Spleen (tissue), 11 donors: ENCODE measurements around the gene TCOF1. TPM values are rescaled to one million over a fixed set of nuclear protein-coding genes. Genes with fewer than 3 reads are reported as not detected.

ENCODE experiments used
- DNase-seq: peaks from one replicate; pipeline ENCODE4 v3.0.0-alpha.2; 2020
- H3K27ac ChIP-seq, 8 donors: fragments of 200-600 bp; sonication (generic) in 7 of 8; 1 replicate in 4 of 8; 2 replicates in 4 of 8; pipeline versions ENCODE4 v1.5.0 to v1.8.0; 2016 to 2021; ENCODE audit warnings: inconsistent platforms in 4 of 8, mild to moderate bottlenecking in 4 of 8, moderate library complexity in 1 of 8
- H3K27me3 ChIP-seq, 7 donors: fragments of 200-600 bp; sonication (generic) in 6 of 7; replicated peaks in 1 of 7; 1 replicate in 4 of 7; 2 replicates in 3 of 7; pipeline versions ENCODE4 v1.5.0 to v1.8.0; 2016 to 2021; ENCODE audit warnings: inconsistent platforms in 3 of 7, mild to moderate bottlenecking in 1 of 7
- H3K36me3 ChIP-seq, 6 donors: fragments of 200-600 bp; sonication (generic) in 5 of 6; 1 replicate in 4 of 6; 2 replicates in 2 of 6; pipeline versions ENCODE4 v1.5.0 to v1.8.0; 2016 to 2021; ENCODE audit warnings: inconsistent platforms in 2 of 6
- H3K4me1 ChIP-seq, 6 donors: fragments of 200-600 bp; sonication (generic) in 5 of 6; 1 replicate in 3 of 6; 2 replicates in 3 of 6; pipeline versions ENCODE4 v1.5.0 to v1.8.0; 2016 to 2021; ENCODE audit warnings: inconsistent platforms in 3 of 6
- H3K4me3 ChIP-seq, 8 donors: fragments of 200-600 bp; sonication (generic) in 7 of 8; 1 replicate in 4 of 8; 2 replicates in 4 of 8; pipeline versions ENCODE4 v1.5.0 to v1.8.0; 2016 to 2021; ENCODE audit warnings: inconsistent platforms in 4 of 8, mild to moderate bottlenecking in 4 of 8, moderate library complexity in 2 of 8
- H3K9me3 ChIP-seq, 8 donors: fragments of 200-600 bp; sonication (generic) in 7 of 8; 1 replicate in 4 of 8; 2 replicates in 4 of 8; pipeline versions ENCODE4 v1.5.0 to v1.8.0; 2016 to 2021; ENCODE audit warnings: inconsistent platforms in 4 of 8
- CTCF ChIP-seq, 11 experiments: fragments of 200-600 bp in 7 of 11; fragments of 450-650 bp in 4 of 11; sonication (generic) in 4 of 11; IDR thresholded peaks in 8 of 11; conservative IDR thresholded peaks in 3 of 11; 1 replicate in 7 of 11; 2 replicates in 4 of 11; pipeline versions ENCODE4 v1.4.0 to v1.8.0; 2016 to 2021; ENCODE audit warnings: antibody characterized with exemption in 11 of 11, inconsistent platforms in 4 of 11, mild to moderate bottlenecking in 1 of 11
- POLR2A ChIP-seq, 3 donors: fragments of 450-650 bp; IDR thresholded peaks; one replicate each; pipeline ENCODE4 v1.5.1; 2017; ENCODE audit warnings: antibody characterized with exemption in 3 of 3, mild to moderate bottlenecking in 1 of 3
- POLR2AphosphoS5 ChIP-seq, 3 donors: sonication (generic); formaldehyde crosslinking; IDR thresholded peaks; one replicate each; pipeline ENCODE4 v1.5.1; 2017; ENCODE audit warnings: antibody characterized with exemption in 3 of 3
- WGBS, 5 donors: extraction: QIAGEN DNeasy Blood & Tissue Kit in 3 of 5; methylation state at CpG; one replicate each; pipeline versions ENCODE4 v1.1.5 to v1.1.7; 2013 to 2018; 5-methylcytosine and 5-hydroxymethylcytosine counted together
- intact Hi-C: fragments of 100-400 bp; cut with DNase I; formaldehyde crosslinking; loops from one replicate; pipeline ENCODE4 v1.15.0; 2023; ENCODE audit warnings: low total_unique reads
- polyA plus RNA-seq, 3 donors: library from polyadenylated mRNA; stranded (reverse); fragments of 200-250 nt; gene quantifications; one replicate each; pipeline ENCODE4 v1.2.1, GENCODE V29; 2013
- total RNA-seq, 7 donors: library from RNA; depleted of rRNA in 3 of 7; stranded (reverse); fragments of >200 nt in 3 of 7; fragmentation: NEBNext Ultra II Directional in 4 of 7; extraction: Animal tissue kit (Norgen Biotek cat#: 25700) in 4 of 7; gene quantifications; one replicate each; pipeline versions ENCODE4 v1.1.0 to v1.2.1, GENCODE V29; 2016 to 2021
- donor health status: healthy with polysubstance abuse.
- donor health status: DM: no; HTN: no; CAD: no; lungs with moderate emphysema.
- donor health status: DM: no; HTN: no; CAD: no.
- donor health status: Bipolar disorder and iron deficiency.
- donor health status: healthy.
- donor health status: DM: no; HTN: no; CAD: no.
- donor health status: DM: yes; HTN: yes; CAD: no.

TCOF1 gene
- total and polyA plus RNA-seq, 10 donors: 15.3 to 44.3 (median 33.0) TPM

GRCh38 chr5:150310246-150310645 is 47.3 kb upstream of the TCOF1 start:
- Histone ChIP-seq H3K36me3 (no peaks in the 10 kb centered on the region), H3K4me1 (no peaks in the 10 kb centered on the region), H3K27ac (no peak overlapping the region), H3K9me3 (no peaks in the 10 kb centered on the region), H3K4me3 (no peak overlapping the region), H3K27me3 (no peaks in the 10 kb centered on the region)
- intact Hi-C loops: no loop called here
- DNase-seq: no peak
- TF ChIP-seq POLR2AphosphoS5 (IDR thresholded peaks at IDR 0.05) (no peak), POLR2A (IDR thresholded peaks at IDR 0.05) (no peak), CTCF (IDR thresholded peaks at IDR 0.05 in 8 of 11, conservative IDR thresholded peaks at IDR 0.05 in 3 of 11) (no peak)
- WGBS, 5 donors: 83 to 92% (median 89%) methylated on average over 5 of the region's 5 CpGs

- intact Hi-C loops: no loop called here
- TF ChIP-seq POLR2A (IDR thresholded peaks at IDR 0.05) (no peak), CTCF (IDR thresholded peaks at IDR 0.05 in 8 of 11, conservative IDR thresholded peaks at IDR 0.05 in 3 of 11) (no peak), POLR2AphosphoS5 (IDR thresholded peaks at IDR 0.05) (no peak)
- no peaks in the 10 kb centered on the region for H3K4me1 ChIP-seq
- no peak overlapping the region for H3K4me3 ChIP-seq
- DNase-seq: no peak
- H3K27me3 ChIP-seq: no peaks in the 10 kb centered on the region
- no peak overlapping the region for H3K27ac ChIP-seq
- no peaks in the 10 kb centered on the region for H3K36me3 ChIP-seq
- WGBS, 5 donors: 63 to 76% (median 74%) methylated on average over 7 of the region's 7 CpGs
- no peaks in the 10 kb centered on the region for H3K9me3 ChIP-seq
These were observed 46.3 kb upstream of the TCOF1 start for GRCh38 chr5:150311015-150311692.

- DNase-seq: no peak
- peaks cover 0 to 4% (median 0%) of the 10 kb centered on the region in 6 donors for H3K4me1 ChIP-seq
- TF ChIP-seq POLR2A (IDR thresholded peaks at IDR 0.05) (no peak), CTCF (IDR thresholded peaks at IDR 0.05 in 8 of 11, conservative IDR thresholded peaks at IDR 0.05 in 3 of 11) (no peak), POLR2AphosphoS5 (IDR thresholded peaks at IDR 0.05) (no peak)
- no peaks in the 10 kb centered on the region for H3K36me3 ChIP-seq
- intact Hi-C loops: no loop called here
- H3K9me3 ChIP-seq: no peaks in the 10 kb centered on the region
- H3K27ac ChIP-seq: no peak overlapping the region
- 89 to 95% (median 91%) methylated on average over 6 of the region's 6 CpGs for WGBS, 5 donors
- H3K4me3 ChIP-seq: no peak overlapping the region
- no peaks in the 10 kb centered on the region for H3K27me3 ChIP-seq
These were observed 45.0 kb upstream of the TCOF1 start for GRCh38 chr5:150312518-150312917.

GRCh38 chr5:150313501-150313900 is 44.0 kb upstream of the TCOF1 start:
- Histone ChIP-seq H3K4me1 (peaks cover 0 to 7% (median 0%) of the 10 kb centered on the region in 6 donors), H3K9me3 (no peaks in the 10 kb centered on the region), H3K27me3 (no peaks in the 10 kb centered on the region), H3K27ac (no peak overlapping the region), H3K36me3 (no peaks in the 10 kb centered on the region), H3K4me3 (no peak overlapping the region)
- 77 to 89% (median 84%) methylated on average over 6 of the region's 6 CpGs for WGBS, 5 donors
- TF ChIP-seq CTCF (IDR thresholded peaks at IDR 0.05 in 8 of 11, conservative IDR thresholded peaks at IDR 0.05 in 3 of 11) (no peak), POLR2A (IDR thresholded peaks at IDR 0.05) (no peak), POLR2AphosphoS5 (IDR thresholded peaks at IDR 0.05) (no peak)
- intact Hi-C loops: no loop called here
- no peak for DNase-seq
